ENCODE measurements around the gene TECRL.

- TF ChIP-seq CTCF (conservative IDR thresholded peaks at IDR 0.05 in 1 of 2, IDR thresholded peaks at IDR 0.05 in 1 of 2; ENCODE audit: extremely low read depth in 1 of 2, insufficient read depth in 1 of 2, low read depth in 1 of 2, low read length in 2 of 2) (no peak), EZH2 (IDR thresholded peaks at IDR 0.05; ENCODE audit: borderline replicate concordance, low read length) (no peak)
Observed at GRCh38 chr4:64334964-64335363, 74.3 kb downstream of the TECRL start.

Data from mammary epithelial cell (primary cell).